Measurements from ENCODE around the gene IL10. TPM values are rescaled to one million over a fixed set of nuclear protein-coding genes. Genes with fewer than 3 reads are reported as not detected.

Gene IL10
- total RNA-seq, 1 donor from 2014 or later, result not detected

GRCh38 chr1:206793620-206794019 is 21.3 kb upstream of the IL10 start:
- no peaks in the 10 kb centered on the region for H3K9me3 Mint-ChIP-seq
- TF ChIP-seq CTCF (conservative IDR thresholded peaks at IDR 0.05), result no peak

GRCh38 chr1:206792939-206793607 is 20.8 kb upstream of the IL10 start:
- no peak for TF ChIP-seq CTCF (conservative IDR thresholded peaks at IDR 0.05)
- peaks cover 15% of the 10 kb centered on the region for H3K4me1 Mint-ChIP-seq
- DNase-seq (ENCODE audit: low read depth, low spot score), result no peak
- no peak overlapping the region for H3K4me3 Mint-ChIP-seq
- peaks cover 3% of the 10 kb centered on the region for H3K36me3 Mint-ChIP-seq (ENCODE audit: low read depth)
- no peaks in the 10 kb centered on the region for H3K27me3 Mint-ChIP-seq (ENCODE audit: low read depth)
- peak overlapping the region; percentile 12 for H3K27ac Mint-ChIP-seq (ENCODE audit: unreplicated experiment)
- H3K9me3 Mint-ChIP-seq, result no peaks in the 10 kb centered on the region

More at GRCh38 chr1:206793620-206794019, 21.3 kb upstream of the IL10 start:
- Mint-ChIP-seq H3K36me3 (ENCODE audit: low read depth) (peaks cover 3% of the 10 kb centered on the region), H3K4me1 (peaks cover 14% of the 10 kb centered on the region), H3K4me3 (no peak overlapping the region), H3K27ac (ENCODE audit: unreplicated experiment) (no peak overlapping the region), H3K27me3 (ENCODE audit: low read depth) (no peaks in the 10 kb centered on the region)
- no peak for DNase-seq (ENCODE audit: low read depth, low spot score)

- H3K27ac Mint-ChIP-seq (ENCODE audit: unreplicated experiment), result no peak overlapping the region
- no peak for DNase-seq (ENCODE audit: low read depth, low spot score)
- H3K9me3 Mint-ChIP-seq, result peaks cover 8% of the 10 kb centered on the region
- H3K4me1 Mint-ChIP-seq, result peaks cover 19% of the 10 kb centered on the region
- H3K27me3 Mint-ChIP-seq (ENCODE audit: low read depth), result no peaks in the 10 kb centered on the region
- TF ChIP-seq CTCF (conservative IDR thresholded peaks at IDR 0.05), result no peak
- H3K4me3 Mint-ChIP-seq, result no peak overlapping the region
- H3K36me3 Mint-ChIP-seq (ENCODE audit: low read depth), result peaks cover 3% of the 10 kb centered on the region
These were observed 18.4 kb upstream of the IL10 start for GRCh38 chr1:206790502-206791250.

- DNase-seq (ENCODE audit: low read depth, low spot score), result no peak
- Mint-ChIP-seq H3K4me1 (peaks cover 36% of the 10 kb centered on the region), H3K27me3 (ENCODE audit: low read depth) (no peaks in the 10 kb centered on the region), H3K36me3 (ENCODE audit: low read depth) (peaks cover 3% of the 10 kb centered on the region), H3K9me3 (peaks cover 8% of the 10 kb centered on the region), H3K4me3 (no peak overlapping the region), H3K27ac (ENCODE audit: unreplicated experiment) (no peak overlapping the region)
- no peak for TF ChIP-seq CTCF (conservative IDR thresholded peaks at IDR 0.05)
These were observed 16.3 kb upstream of the IL10 start for GRCh38 chr1:206788487-206789050.

- Mint-ChIP-seq H3K4me3 (no peak overlapping the region), H3K9me3 (peaks cover 8% of the 10 kb centered on the region), H3K36me3 (ENCODE audit: low read depth) (peaks cover 3% of the 10 kb centered on the region), H3K27me3 (ENCODE audit: low read depth) (no peaks in the 10 kb centered on the region), H3K27ac (ENCODE audit: unreplicated experiment) (no peak overlapping the region), H3K4me1 (peaks cover 36% of the 10 kb centered on the region)
- no peak for DNase-seq (ENCODE audit: low read depth, low spot score)
- no peak for TF ChIP-seq CTCF (conservative IDR thresholded peaks at IDR 0.05)
These were observed 15.6 kb upstream of the IL10 start for GRCh38 chr1:206787891-206788290.
